ENCODE results near the gene COX5B.

DNA sequence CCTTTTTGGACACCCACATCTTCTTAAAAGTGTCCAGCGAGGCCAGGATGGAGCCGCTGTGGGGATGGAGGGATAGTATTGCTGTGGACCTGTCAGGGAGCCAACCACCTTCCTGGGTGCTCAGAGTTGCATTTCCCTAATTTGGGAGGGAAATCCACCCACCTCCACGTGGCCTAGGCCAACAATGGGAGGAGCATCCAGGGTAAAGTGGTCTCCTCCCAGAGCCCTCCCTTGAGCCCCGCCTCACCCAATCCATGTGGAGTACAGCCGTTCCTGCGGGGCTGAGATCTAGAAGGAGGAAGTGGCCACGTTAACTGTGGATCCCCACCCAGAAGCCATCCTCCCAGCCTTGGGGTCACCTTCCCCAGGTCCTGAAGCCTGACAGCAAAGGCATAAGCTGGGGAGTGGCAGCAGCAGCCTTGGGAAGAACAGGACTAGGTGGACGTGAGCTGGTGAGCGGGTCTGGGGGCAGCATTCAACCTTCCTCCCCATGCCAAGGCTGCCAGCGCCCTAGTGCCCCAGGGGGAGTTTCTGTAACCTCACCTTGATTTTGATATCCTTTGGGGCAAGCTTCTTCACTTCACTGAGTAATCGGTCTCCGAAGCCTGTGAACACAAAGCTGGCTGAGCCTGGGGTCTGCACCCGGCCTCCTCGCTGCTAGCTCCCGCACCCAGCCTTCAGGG lies 11.2 kb downstream of the COX5B start:
- TF ChIP-seq EZH2 (IDR thresholded peaks at IDR 0.05; ENCODE audit: low read length, unreplicated experiment), result no peak
- TF ChIP-seq, protein P1, sequence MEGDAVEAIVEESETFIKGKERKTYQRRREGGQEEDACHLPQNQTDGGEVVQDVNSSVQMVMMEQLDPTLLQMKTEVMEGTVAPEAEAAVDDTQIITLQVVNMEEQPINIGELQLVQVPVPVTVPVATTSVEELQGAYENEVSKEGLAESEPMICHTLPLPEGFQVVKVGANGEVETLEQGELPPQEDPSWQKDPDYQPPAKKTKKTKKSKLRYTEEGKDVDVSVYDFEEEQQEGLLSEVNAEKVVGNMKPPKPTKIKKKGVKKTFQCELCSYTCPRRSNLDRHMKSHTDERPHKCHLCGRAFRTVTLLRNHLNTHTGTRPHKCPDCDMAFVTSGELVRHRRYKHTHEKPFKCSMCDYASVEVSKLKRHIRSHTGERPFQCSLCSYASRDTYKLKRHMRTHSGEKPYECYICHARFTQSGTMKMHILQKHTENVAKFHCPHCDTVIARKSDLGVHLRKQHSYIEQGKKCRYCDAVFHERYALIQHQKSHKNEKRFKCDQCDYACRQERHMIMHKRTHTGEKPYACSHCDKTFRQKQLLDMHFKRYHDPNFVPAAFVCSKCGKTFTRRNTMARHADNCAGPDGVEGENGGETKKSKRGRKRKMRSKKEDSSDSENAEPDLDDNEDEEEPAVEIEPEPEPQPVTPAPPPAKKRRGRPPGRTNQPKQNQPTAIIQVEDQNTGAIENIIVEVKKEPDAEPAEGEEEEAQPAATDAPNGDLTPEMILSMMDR (conservative IDR thresholded peaks at IDR 0.05; ENCODE audit: low read depth, low read length), result no peak
- no peak for TF ChIP-seq EZH2phosphoT487 (IDR thresholded peaks at IDR 0.05; ENCODE audit: borderline replicate concordance, low read length)

All from PC-3 (cell line).